B cell (primary cell): ENCODE results near the gene CHST10.

Experiments
- CTCF ChIP-seq: fragments of 200-600 bp; IDR thresholded peaks from one replicate; pipeline ENCODE4 v1.8.0; 2022; ENCODE audit warnings: antibody characterized with exemption, mild to moderate bottlenecking
- EZH2 ChIP-seq: IDR thresholded peaks from 2 replicates; pipeline ENCODE4 v1.6.1; 2012; ENCODE audit warnings: borderline replicate concordance, low read depth, mild to moderate bottlenecking, moderate library complexity, low read length; ENCODE audit not compliant: insufficient read depth, poor library complexity, severe bottlenecking

GRCh38 chr2:100394111-100394641 lies 23.3 kb downstream of the CHST10 start:
- TF ChIP-seq EZH2 (no peak), CTCF (no peak)
